ENCODE data around the gene PCK1. TPM values are rescaled to one million over a fixed set of nuclear protein-coding genes. Genes with fewer than 3 reads are reported as not detected.

The PCK1 gene
- total RNA-seq, 6 experiments from 2014 or later = not detected

DNA sequence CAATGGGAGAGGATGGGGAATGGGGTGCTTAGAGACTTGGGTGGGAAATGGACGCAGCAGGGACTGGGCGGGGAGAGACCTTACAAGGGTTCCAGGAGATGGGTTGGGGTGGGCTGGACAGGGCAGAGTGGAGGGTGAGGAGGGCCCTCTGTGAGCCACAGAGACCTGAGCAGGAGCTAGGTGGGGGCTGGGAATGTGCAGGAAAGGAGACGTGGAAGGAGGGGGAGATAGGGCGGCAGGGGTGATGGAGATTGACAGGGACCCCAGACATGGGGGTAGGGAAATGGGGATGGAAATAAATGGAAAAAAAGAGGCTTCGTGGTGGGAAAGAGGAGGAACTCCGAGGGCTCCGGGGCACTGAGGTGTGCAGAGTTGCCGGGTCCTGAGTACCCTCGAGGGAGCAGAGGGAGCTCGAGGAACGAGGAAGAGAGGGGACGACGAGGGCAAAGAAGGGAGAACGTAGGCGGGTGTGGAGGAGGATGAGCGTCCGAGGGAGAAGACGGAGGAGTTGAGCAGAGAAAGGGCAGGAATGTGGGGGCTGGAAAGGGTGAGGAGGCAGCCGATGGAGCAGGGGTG lies 33.9 kb upstream of the PCK1 start:
- Mint-ChIP-seq H3K27me3 (ENCODE audit: insufficient read depth) (peaks cover 15% of the 10 kb centered on the region; the same call in 1 of the 2 replicates), H3K4me3 (no peak overlapping the region), H3K36me3 (ENCODE audit: low read depth) (no peaks in the 10 kb centered on the region), H3K4me1 (ENCODE audit: low read depth) (no peaks in the 10 kb centered on the region), H3K27ac (no peak overlapping the region), H3K9me3 (no peaks in the 10 kb centered on the region)
- DNase-seq = no peak
- TF ChIP-seq, protein P1, sequence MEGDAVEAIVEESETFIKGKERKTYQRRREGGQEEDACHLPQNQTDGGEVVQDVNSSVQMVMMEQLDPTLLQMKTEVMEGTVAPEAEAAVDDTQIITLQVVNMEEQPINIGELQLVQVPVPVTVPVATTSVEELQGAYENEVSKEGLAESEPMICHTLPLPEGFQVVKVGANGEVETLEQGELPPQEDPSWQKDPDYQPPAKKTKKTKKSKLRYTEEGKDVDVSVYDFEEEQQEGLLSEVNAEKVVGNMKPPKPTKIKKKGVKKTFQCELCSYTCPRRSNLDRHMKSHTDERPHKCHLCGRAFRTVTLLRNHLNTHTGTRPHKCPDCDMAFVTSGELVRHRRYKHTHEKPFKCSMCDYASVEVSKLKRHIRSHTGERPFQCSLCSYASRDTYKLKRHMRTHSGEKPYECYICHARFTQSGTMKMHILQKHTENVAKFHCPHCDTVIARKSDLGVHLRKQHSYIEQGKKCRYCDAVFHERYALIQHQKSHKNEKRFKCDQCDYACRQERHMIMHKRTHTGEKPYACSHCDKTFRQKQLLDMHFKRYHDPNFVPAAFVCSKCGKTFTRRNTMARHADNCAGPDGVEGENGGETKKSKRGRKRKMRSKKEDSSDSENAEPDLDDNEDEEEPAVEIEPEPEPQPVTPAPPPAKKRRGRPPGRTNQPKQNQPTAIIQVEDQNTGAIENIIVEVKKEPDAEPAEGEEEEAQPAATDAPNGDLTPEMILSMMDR (IDR thresholded peaks at IDR 0.05) = no peak

DNA sequence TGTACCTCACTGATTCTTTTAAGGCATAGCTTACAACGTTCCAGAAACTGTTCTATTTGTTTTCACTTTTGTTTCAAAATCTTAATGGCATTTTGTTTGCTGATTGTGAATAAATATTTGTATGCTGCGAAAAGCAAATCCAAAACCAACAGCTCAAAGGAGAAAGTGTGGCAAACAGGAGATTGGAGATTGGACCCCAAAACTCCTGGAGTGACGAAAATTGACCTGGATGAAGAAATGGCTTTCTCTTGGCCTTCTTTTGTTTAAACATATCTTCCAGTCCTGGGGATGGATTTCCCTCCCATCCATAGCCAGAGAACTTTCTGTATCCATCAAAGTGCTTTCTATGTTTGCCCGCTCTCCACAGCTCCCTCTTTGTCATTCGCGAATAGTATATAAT lies 33.2 kb upstream of the PCK1 start:
- no peak for DNase-seq
- no peak overlapping the region for H3K27ac Mint-ChIP-seq
- H3K9me3 Mint-ChIP-seq = no peaks in the 10 kb centered on the region
- TF ChIP-seq, protein P1 (IDR thresholded peaks at IDR 0.05) = no peak
- H3K4me1 Mint-ChIP-seq (ENCODE audit: low read depth) = no peaks in the 10 kb centered on the region
- no peak overlapping the region for H3K4me3 Mint-ChIP-seq
- peaks cover 17% of the 10 kb centered on the region for H3K27me3 Mint-ChIP-seq (ENCODE audit: insufficient read depth)
- no peaks in the 10 kb centered on the region for H3K36me3 Mint-ChIP-seq (ENCODE audit: low read depth)

DNA sequence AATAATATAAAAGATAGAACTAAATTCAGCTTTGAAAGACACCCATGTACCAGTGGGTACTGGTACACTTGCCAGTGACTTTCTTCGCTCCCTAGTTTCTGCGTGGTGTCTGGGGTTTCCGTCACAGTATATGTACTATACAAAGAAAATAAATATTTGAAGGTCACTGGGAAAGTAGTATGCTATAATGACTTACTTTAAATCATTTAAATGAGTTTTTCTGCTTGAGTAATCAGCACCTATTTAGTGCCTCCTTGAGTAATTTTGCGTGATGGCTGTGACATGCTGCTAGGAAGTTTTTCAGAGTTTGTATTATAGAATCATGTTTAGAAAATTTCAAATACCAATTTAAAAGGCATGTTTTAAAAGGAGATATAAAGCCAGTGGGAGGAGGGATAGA lies 32.8 kb upstream of the PCK1 start:
- no peak overlapping the region for H3K4me3 Mint-ChIP-seq
- H3K36me3 Mint-ChIP-seq (ENCODE audit: low read depth) = no peaks in the 10 kb centered on the region
- DNase-seq = no peak
- no peaks in the 10 kb centered on the region for H3K4me1 Mint-ChIP-seq (ENCODE audit: low read depth)
- peaks cover 19% of the 10 kb centered on the region for H3K27me3 Mint-ChIP-seq (ENCODE audit: insufficient read depth)
- no peaks in the 10 kb centered on the region for H3K9me3 Mint-ChIP-seq
- TF ChIP-seq, protein P1 (IDR thresholded peaks at IDR 0.05) = no peak
- H3K27ac Mint-ChIP-seq = no peak overlapping the region

DNA sequence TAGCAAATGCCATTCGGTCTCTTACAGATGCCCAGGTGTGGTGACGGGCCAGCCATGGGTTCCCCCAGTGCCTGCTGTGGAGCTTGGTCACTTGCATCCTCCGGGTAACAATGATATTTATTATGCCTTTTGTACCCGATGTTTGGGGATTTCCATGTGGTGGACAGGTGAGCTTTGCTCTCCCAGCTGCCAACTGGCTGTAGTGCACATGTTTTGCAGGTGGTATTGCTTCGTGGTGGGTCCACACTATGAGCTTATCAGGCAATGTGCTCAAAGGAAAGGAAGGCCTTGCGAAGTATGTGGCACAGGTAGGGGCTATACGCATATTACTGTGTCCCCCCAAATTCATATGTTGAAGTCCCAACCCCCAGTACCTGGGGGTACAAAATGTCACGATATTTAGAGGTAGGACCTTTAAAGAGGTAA lies 31.7 kb upstream of the PCK1 start:
- peaks cover 21% of the 10 kb centered on the region for H3K27me3 Mint-ChIP-seq (ENCODE audit: insufficient read depth)
- H3K27ac Mint-ChIP-seq = no peak overlapping the region
- H3K9me3 Mint-ChIP-seq = no peaks in the 10 kb centered on the region
- no peaks in the 10 kb centered on the region for H3K4me1 Mint-ChIP-seq (ENCODE audit: low read depth)
- no peak overlapping the region for H3K4me3 Mint-ChIP-seq
- TF ChIP-seq, protein P1 (IDR thresholded peaks at IDR 0.05) = no peak
- DNase-seq = no peak
- no peaks in the 10 kb centered on the region for H3K36me3 Mint-ChIP-seq (ENCODE audit: low read depth)

DNA sequence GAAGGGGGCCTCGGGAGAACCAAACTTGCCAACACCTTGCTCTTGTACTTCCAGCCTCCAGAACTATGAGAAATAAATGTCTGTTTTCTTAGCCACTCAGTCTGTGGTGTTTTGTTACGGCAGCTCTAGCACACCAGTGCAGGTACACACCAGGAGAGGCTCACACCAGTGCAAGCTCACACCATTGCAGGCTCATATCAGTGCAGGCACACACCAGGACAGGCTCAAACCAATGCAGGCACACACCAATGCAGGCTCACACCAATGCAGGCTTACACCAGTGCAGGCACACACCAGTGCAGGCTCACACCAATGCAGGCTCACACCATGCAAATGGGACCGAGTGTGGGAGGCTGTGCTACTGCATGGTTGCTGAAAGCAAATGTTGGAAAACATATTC lies 31.1 kb upstream of the PCK1 start:
- H3K36me3 Mint-ChIP-seq (ENCODE audit: low read depth) = no peaks in the 10 kb centered on the region
- H3K27ac Mint-ChIP-seq = no peak overlapping the region
- peaks cover 20% of the 10 kb centered on the region for H3K27me3 Mint-ChIP-seq (ENCODE audit: insufficient read depth)
- H3K4me3 Mint-ChIP-seq = no peak overlapping the region
- no peak for DNase-seq
- no peaks in the 10 kb centered on the region for H3K9me3 Mint-ChIP-seq
- TF ChIP-seq, protein P1 (IDR thresholded peaks at IDR 0.05) = no peak
- no peaks in the 10 kb centered on the region for H3K4me1 Mint-ChIP-seq (ENCODE audit: low read depth)

Measured in HFFc6 (cell line).